ENCODE measurements around the gene SLC25A47. TPM values are rescaled to one million over a fixed set of nuclear protein-coding genes. Genes with fewer than 3 reads are reported as not detected.

Gene SLC25A47
- total RNA-seq, 1 donor from 2014 or later, result not detected

DNA sequence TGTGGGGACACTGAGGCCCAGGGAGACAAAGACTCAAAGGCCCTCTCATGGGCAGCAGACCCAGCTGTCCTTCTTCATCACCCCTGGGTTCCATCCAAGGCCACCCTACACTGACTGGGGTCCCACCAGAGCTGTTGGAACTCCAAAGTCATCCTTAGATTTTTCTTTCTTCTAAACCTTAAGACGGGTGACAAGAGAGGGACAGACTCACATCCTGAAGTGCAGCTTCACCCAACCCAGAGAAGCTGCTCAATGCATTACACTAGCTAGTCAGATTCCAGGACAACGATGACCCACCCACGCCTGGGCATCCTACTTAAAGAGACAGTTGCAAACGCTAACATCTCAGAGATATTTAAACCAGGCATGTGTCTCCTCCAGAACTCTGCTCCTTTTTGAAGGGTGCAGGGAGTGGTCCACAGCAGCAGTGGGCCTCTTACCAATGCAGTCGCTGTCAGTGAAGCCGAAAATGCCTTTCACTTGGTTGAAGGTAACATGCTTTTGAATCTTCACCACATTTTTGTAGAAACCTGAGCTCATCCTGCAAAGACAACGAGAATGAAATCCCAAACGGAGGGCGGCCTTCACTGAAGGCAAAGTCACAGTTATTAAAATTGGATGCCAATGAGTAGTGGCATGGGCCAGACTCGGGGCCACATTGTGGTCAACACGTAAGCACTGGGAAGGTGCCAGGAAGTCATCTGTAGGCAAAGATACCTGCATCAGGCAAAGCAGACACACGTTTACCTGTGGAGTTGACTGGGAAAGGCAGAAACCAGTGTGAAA is 23.4 kb downstream of the SLC25A47 start:
- H3K4me1 Mint-ChIP-seq (ENCODE audit: unreplicated experiment), result peaks cover 13% of the 10 kb centered on the region
- H3K4me3 Mint-ChIP-seq (ENCODE audit: unreplicated experiment), result no peak overlapping the region
- no peak for DNase-seq (ENCODE audit: extremely low spot score, unreplicated experiment)
- no peak for TF ChIP-seq CTCF (IDR thresholded peaks at IDR 0.05)
- peaks cover 59% of the 10 kb centered on the region for H3K36me3 Mint-ChIP-seq (ENCODE audit: unreplicated experiment)
- no peaks in the 10 kb centered on the region for H3K27me3 Mint-ChIP-seq (ENCODE audit: unreplicated experiment)
- no peaks in the 10 kb centered on the region for H3K9me3 Mint-ChIP-seq (ENCODE audit: unreplicated experiment)
- no peak overlapping the region for H3K27ac Mint-ChIP-seq (ENCODE audit: unreplicated experiment)

DNA sequence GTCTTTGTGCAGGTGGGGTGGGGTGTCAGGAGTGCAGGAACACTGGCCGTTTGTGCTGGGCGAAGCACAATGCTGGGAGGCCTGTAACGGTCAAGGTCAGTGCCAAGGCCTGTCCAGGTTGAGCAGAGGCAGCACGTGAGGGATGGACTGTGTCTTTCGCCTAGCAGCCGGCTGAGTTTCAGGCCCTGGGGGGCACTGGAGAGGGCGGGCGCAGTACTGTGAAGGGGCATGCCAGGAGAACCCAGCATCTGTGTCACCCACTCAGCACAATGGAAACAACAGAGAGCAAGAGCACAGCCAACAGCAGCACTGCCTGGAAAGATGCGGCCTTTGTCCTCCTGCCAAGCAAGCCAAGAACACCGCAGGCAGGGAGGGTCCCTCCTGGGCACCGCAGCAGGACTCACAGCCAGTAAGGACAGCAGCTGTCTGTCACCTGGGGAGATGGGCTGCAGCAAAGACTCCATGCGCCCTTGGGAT is 25.2 kb downstream of the SLC25A47 start:
- Mint-ChIP-seq H3K27me3 (ENCODE audit: unreplicated experiment) (no peaks in the 10 kb centered on the region), H3K36me3 (ENCODE audit: unreplicated experiment) (peaks cover 56% of the 10 kb centered on the region), H3K9me3 (ENCODE audit: unreplicated experiment) (no peaks in the 10 kb centered on the region), H3K27ac (ENCODE audit: unreplicated experiment) (no peak overlapping the region), H3K4me1 (ENCODE audit: unreplicated experiment) (peaks cover under 1% of the 10 kb centered on the region), H3K4me3 (ENCODE audit: unreplicated experiment) (no peak overlapping the region)
- no peak for TF ChIP-seq CTCF (IDR thresholded peaks at IDR 0.05)
- DNase-seq (ENCODE audit: extremely low spot score, unreplicated experiment), result no peak

DNA sequence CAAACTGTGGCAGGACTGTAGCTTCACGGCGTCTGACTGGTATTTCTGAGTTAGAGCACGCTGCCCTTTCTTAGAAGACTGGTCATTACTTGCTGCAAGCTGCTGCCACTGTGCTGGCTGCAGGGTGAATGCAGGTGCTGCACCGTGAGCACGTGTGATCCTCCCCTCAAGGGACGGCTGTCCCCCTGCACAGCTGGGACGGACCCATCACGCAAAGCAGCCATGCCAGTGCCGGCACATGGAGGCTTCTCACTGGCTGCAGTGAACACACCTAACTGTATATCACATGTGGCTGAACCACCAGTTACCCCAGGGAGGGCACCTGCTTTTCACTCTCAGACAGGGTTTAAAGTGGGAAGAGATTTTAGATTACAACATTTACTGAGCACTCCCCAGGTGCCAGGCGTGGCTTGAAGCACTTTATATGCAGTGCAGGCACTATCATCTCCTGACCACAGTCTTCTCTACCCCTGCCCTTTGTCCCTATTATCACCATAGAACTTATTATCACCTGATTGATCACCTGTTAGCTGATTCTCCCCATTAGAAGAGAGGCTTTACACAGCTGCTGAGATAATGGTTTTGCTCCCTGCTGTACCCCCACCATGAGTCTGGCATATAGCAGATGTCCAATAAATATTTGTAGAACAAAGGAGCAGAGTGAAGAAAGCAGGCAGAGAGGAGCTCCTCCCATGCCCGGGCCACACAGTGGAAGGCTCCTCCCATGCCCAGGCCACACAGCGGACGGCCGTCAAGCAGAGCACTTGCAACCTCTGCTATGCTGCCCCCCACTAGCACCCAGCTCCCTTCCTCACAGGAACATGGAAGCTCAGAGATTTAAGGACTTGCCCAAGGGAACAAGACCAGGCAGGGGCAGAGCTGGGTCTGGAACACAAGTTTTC is 25.9 kb downstream of the SLC25A47 start:
- no peak overlapping the region for H3K4me3 Mint-ChIP-seq (ENCODE audit: unreplicated experiment)
- H3K36me3 Mint-ChIP-seq (ENCODE audit: unreplicated experiment), result peaks cover 55% of the 10 kb centered on the region
- H3K4me1 Mint-ChIP-seq (ENCODE audit: unreplicated experiment), result no peaks in the 10 kb centered on the region
- no peak for DNase-seq (ENCODE audit: extremely low spot score, unreplicated experiment)
- no peak for TF ChIP-seq CTCF (IDR thresholded peaks at IDR 0.05)
- H3K27ac Mint-ChIP-seq (ENCODE audit: unreplicated experiment), result no peak overlapping the region
- H3K9me3 Mint-ChIP-seq (ENCODE audit: unreplicated experiment), result no peaks in the 10 kb centered on the region
- no peaks in the 10 kb centered on the region for H3K27me3 Mint-ChIP-seq (ENCODE audit: unreplicated experiment)

- H3K27ac Mint-ChIP-seq (ENCODE audit: unreplicated experiment), result no peak overlapping the region
- H3K4me1 Mint-ChIP-seq (ENCODE audit: unreplicated experiment), result no peaks in the 10 kb centered on the region
- H3K4me3 Mint-ChIP-seq (ENCODE audit: unreplicated experiment), result no peak overlapping the region
- no peak for DNase-seq (ENCODE audit: extremely low spot score, unreplicated experiment)
- no peak for TF ChIP-seq CTCF (IDR thresholded peaks at IDR 0.05)
- H3K9me3 Mint-ChIP-seq (ENCODE audit: unreplicated experiment), result no peaks in the 10 kb centered on the region
- peaks cover 63% of the 10 kb centered on the region for H3K36me3 Mint-ChIP-seq (ENCODE audit: unreplicated experiment)
- H3K27me3 Mint-ChIP-seq (ENCODE audit: unreplicated experiment), result no peaks in the 10 kb centered on the region
Observed at GRCh38 chr14:100350276-100350926, 27.3 kb downstream of the SLC25A47 start.

Data from osteocyte (in vitro differentiated cells).